Measurements from ENCODE around the gene TIMP4.
A peak's percentile ranks its signal among the peaks of the same experiment; 100 is the strongest.

Gene TIMP4

DNA sequence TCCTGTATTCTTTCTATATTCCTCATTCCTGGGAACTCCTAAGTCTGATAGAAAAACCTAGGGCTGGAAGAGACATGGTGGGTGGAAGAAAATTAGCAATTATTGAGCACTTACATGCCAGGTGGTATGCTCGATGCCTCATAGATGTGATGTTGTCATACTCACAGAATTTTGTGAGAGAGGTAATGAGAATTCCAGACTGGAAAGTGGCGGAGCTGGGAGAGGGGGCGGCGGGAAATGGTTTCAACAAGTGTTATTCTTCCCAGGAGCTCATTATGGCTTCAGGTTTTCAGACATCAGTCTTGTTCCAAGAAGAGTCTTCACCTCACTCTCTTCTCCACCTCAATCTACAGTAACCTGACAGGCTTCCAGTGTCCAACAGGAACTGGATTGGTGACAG is 16.2 kb downstream of the TIMP4 start:
- DNase-seq, result no peak

DNA sequence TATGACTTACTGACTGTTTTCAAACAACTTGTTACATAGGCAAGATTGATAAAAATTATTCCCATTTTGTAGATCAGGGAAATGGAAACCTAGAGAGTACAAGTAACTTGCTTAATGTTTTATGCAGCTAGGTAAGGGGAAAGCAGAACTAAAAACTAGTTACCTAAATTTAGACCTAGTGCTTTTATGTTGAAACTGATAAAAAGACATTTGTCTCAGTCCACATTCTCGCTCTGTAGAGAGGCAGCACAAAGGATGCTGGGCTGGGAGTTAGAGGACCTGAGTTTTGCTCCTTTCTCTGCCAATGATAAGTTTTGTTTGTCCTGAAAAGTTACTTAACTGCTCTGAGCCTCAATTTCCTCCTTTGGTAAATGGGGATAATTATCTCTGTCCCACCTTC is 17.4 kb downstream of the TIMP4 start:
- no peak for DNase-seq

DNA sequence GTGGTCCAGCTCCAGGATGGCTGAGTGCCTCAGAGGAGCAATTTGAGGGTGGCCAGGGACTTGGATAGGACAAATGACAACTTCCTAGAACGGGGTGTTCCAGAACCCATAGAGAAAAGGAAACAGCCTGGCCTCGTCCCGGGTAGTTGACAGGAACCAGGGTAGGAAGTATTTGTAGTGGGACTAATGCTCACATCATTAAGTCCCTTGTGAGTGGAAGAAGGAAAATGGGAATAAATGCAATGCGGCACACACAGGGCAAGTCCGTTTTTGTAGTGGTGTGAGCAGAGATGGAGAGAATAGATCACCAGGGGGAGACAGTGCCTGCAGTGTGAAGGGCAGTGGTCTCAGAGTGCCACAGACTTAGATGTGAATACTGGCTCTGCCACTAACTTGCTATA is 19.6 kb downstream of the TIMP4 start:
- DNase-seq, result peak; percentile 21

DNA sequence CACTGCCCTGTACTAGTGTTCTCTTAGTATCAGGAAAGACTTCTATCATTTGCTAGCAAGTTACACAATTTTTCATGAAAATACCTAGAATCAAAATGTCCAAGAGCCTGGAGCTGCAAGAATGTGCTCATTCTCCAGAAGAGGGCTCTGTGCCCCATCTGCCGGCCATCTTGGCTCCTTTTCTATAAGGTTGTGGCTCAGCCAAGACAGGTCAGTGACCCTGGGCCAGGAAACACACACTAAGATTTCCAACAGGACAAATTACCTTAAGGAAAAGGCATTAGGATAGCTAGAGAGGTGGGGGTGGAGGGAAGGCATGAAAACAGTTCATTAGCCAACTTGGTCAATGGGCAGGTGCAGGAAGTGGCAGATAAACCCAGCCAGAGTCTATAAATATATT is 20.7 kb downstream of the TIMP4 start:
- no peak for DNase-seq

DNA sequence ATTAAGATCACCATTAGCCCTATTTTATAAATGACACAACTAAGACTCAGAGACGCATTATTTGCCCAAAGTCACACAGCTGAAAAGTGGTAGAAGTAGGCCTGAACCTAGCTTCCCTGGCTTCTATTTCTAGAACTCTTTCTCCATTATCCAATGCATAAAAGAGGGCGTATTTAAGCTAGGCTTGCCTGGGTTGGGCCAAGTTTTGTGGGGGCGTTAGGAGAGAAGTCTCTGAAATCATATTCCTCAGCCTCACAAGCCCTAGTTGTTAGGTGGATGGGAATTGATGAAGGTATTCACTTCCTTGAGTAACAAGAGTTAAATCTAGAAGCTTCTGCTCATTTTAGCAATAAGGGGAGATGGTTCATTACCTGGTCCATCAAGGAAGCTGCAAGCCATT is 22.3 kb downstream of the TIMP4 start:
- no peak for DNase-seq

DNA sequence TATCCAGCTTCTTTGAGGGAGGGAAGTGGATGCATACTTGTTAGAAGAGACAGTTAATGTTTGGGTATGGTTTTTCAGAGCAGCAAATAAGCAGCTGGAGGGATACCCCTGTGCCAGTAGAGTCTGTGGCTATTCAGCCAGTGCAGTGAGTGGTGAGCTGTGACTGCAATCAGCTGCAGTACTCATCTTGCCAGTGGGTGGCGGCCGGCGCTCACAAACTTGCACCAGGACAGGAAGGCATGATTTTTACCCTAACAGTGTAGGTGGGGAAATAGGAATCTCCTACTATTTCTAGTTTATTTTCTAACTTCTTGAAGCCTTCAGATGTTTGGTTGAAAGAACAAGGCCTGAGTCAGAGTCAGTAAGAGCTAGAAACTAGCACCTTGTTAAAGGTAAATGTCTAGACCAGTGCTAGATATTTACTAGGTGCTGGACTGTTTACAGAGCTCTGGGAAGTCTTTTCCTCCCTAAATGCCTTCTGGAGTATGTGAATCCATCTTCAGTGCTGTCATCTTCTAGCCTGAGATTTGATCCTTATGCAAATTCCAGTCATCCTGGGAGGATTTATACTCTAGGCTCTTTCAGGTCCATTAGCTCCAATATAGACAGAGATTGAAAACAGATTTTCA is 23.6 kb downstream of the TIMP4 start:
- DNase-seq, result peak; percentile 57

DNA sequence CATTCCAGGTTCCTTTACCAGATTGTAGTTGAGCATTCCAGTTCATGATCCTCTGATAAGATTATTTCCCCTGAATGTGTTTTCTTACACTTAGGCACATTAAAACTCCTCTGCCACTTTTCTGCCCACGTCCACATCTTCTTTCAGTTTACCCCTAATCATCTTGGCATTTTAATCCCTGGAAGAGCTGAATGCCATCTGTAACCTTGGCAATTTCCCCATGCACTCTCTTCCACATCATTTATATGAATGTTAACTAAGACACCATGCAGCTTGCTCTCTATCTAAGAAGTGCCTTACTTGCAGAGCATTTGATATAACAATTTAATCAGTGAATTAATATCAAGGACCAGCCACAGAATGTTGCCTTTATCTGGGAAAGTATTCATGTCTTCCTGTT is 25.8 kb downstream of the TIMP4 start:
- no peak for DNase-seq

DNA sequence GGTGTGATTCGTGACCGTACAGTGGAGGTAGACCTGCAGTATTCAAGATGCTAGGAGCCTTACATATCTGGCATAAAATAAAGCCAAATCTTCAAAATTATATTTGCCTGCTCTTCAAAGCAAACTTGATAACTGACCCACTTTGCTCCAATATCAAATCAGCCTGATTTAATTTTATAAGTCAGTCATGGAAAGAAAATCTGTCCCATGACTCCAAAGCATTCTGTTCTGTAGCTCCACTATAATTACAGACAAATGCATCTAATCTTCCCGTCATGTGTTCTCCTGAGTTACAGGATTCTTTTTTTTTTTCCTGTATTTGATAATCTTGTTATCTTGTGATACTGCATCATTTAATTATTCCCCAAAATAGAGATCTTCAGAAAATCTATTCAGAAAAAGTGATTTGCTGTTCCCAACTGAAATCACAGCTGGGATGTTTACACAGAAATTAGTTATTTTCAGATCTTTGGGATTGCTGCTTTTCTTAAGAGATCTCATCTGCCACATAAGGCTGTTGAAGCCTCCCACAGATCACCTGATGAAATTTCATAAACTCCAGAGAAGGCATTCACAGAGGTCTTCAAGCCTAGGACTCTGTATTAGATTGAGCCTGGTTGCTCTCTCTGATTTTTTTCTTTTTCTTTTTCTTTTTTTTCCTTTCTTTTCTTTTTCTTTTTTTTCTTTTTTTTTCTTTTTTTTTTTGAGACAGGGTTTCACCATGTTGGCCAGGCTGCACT is 27.2 kb downstream of the TIMP4 start:
- DNase-seq, result no peak

DNA sequence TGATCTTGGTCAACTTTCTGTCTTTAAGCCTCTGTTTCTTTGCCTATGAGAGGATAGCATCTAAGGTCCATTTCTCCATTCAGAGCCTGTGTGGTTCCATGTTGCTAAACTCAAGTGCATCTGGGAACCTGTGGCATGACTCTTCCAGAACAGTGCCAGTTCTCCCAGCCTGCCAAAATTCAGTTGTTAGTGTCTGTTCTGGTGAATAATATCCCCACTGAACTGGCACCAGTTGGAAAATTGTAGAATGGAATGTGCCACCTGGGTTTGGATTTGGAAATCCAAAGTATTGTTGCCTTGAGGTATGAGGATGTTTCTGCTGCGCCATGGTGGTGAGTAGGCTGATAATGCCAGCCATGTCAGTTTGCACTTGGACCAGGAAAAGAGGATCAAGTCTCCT is 31.3 kb downstream of the TIMP4 start:
- no peak for DNase-seq

DNA sequence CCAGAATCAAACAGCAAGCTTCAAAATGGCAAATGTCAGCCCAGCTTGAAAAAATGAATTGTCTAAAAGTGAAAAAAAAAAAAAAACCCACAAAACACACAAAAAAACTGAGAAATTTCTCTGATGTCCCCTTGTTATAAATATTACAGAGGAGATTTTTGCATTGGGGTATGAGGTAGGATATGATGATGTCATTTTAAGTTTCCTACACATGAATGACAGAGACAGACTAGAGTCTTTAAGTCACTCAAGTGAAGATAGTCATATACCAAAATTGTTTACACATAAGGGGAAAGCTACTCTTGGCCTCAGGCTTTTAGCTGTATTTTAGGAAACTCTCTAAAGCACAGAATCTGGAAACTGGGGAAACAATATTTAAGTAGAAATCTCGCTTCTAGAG is 32.9 kb downstream of the TIMP4 start:
- no peak for DNase-seq

DNA sequence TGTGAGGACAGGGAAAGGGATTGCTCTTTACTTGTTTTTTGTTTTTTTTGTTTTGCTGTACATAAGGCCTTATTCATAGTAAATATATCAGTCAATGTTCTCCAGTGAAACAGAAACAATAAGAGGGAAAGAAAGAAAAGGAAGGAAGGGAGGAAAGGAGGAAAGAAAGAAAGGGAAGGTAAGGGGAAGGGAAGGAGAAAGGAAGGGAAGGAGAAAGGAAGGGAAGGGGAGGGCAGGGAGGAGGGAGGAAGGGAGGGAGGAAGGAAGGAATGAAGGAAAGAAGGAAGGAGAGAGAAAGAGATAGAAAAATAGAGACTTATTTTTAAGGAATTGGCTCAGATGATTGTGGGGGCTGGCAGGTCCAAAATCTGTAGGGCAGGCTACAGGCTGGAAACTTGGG is 37.2 kb downstream of the TIMP4 start:
- no peak for DNase-seq

DNA sequence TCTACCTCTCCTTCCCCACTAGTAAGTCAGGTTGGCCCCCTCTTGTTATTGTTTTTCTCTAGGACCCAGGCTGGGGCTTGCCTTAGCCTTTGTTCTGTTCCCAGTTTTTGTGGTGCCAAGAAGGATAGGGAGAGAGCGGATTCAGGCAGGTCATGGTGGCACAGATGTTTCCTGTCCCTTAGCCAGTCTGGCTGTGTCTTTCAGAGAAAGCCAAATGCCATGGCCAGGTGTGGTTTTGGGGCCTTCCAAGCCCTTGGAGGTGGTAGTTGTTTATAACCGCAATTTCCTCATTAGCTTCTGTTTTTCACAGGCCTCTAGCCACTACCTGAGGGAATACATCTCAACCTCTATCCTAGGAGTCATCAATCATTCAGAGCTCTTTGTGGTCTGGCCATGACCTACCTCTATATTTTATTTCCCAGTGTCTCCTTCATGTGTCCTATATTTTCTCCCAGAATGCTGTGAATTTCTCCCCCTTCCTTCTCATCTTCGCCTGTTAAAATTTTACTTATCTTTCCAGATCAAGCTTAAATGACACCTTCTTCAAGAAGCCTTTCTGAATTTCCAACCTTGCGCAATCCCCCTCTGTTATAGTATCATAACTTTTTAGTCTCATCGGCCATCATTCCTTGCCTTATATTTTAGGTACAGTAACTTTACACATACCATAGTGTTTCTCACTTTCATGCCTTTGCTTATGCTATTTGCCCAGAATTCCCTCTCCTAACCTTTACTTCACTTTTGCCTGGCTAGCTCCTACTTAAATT is 38.2 kb downstream of the TIMP4 start:
- no peak for DNase-seq

DNA sequence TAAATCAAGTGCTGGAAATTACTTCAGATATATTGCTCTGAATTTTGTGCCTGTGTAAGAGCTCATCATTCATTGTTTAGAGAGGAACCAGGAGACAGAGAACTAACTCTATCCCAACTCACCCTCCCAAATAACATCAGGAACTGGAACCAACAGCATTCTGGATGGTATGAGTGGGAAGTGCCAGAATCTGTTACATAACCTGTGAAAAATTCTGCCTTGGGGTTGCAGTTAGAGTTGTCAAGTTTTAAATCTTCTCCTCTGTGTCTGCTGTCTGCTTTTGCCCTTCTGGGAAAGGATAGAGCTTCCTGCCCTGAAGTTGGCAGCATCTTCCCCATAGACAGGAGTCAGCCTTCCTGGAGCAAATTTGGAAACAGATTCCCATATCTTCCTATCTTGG is 41.2 kb downstream of the TIMP4 start:
- no peak for DNase-seq

DNA sequence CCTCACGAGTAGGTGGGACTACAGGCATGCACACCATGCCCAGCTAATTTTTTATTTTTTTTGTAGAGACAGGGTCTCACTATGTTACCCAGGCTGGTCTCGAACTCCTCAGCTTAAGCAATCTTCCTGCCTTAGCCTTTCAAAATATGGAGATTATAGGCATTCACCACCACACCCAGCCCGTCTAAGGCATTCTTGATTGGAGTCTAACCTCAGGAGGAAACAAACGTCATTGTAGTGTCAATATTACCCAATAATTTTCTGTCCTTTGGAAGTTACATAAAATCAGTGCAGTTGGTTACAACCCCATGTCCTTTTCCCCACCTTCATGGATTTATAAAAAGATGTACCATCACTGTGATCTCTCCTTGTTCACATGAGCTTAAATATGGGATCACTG is 41.8 kb downstream of the TIMP4 start:
- no peak for DNase-seq

DNA sequence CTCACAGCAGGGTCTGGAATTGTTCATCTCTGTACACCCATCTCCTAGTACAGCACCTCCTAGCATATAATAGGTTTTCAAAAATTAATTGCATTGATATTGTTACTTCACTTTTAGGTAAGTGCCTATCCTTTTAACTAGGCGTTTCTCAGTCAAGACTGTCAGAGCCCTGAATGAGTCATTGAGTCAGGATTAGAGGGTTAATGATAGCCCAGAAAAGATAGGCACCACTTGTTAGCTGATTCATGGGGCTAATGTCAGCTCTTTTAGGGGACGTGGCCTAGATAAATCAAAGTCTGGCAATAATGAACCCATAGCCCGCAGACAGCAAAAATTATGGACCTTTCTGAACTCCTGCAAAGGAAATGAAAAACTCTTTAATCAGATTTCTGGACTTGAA is 42.9 kb downstream of the TIMP4 start:
- no peak for DNase-seq

DNA sequence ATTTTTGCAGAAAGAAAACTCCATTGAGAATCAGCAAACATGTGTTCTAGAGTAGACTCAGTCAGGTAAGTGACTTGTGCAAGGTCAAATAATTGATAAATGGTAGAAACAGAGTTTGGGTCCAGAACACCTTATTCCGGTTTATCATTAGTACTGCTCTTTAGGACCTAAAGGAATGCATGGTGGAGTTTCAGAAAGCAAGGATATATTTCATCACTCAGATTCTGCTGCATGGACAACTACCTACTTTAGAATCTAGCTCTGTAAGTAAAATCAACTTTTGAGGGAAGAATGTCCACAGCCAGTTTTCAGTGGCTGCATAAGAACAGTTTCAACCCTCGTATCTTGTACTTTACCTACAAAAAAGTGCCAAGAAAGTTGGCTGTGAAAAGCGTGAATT is 43.6 kb downstream of the TIMP4 start:
- no peak for DNase-seq

DNA sequence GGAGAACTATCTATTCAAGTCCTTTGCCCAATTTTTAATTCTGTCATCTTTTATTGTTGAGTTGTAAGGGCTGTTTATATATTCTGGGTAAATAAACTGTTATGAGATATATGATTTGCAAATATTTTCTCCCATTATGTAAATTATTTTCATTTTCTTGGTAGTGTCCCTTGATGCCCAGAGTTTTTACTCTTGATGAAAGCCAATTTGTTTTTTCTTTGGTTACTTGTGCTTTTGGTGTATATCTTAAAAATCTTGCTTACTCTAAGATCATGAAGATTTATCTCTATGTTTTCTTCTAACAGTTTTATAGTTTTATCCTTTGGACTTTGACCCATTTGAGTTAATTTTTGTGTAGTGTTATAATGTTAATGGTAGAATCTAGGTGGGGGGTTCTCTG is 44.5 kb downstream of the TIMP4 start:
- DNase-seq, result no peak

DNA sequence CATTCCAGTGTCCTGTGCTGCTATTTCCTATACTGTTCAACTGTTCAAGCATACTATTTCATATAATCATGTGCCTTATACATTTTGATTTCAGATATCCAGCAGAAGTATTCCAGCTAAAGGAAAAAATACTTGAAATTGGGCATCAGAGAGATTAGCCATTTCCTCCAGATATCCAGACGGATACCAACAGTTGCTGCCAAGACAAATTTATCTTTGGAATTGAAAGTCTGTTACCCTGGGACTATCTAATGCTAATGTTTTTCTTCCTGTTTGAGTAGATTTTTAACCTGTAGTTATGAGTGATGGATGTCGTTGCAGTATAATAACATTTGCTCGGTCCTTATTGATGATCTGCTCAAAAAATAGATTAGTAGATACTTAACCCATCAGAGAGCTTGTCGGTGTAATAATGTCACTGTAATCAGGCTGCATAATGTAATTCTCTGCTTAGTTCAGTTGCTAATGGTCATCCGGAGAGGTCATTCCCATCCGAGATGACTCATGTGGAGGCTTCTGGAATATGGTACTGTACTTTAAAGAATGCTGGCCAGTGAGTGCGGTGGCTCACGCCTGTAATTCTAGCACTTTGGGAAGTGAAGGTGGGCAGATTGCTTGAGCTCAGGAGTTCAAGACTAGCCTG is 51.5 kb downstream of the TIMP4 start:
- DNase-seq, result no peak
